GM12873 (cell line): Measurements from ENCODE around the gene HLA-DMA.
A peak's percentile ranks its signal among the peaks of the same experiment; 100 is the strongest.

Source experiments
- TF ChIP-seq, protein P1 (sequence below): IDR thresholded peaks from 2 replicates; pipeline ENCODE4 v1.5.1; 2012; ENCODE audit warnings: low read depth, mild to moderate bottlenecking, moderate library complexity, low read length, control low read depth; ENCODE audit not compliant: insufficient read depth; ENCODE audit errors: missing control alignments

HLA-DMA gene

DNA sequence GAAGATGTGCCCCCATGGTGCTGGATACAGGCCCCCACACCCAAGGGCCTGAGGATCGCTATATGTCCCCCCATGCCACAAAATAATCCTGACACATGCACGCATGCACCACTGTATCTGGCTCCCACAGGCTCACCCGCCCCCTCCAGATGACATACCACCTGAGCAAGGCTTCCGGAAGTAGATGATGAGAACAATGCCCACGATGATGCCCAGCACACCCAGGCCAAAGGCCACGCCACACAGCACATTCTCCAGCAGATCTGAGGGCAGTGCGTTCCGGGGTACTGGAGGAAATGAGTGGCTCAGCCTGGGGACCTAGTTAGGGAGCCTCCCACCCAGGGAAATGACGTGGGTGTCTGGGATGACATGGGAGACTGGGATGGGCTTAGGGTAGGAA is 3.8 kb downstream of the HLA-DMA start:
- TF ChIP-seq, protein P1, sequence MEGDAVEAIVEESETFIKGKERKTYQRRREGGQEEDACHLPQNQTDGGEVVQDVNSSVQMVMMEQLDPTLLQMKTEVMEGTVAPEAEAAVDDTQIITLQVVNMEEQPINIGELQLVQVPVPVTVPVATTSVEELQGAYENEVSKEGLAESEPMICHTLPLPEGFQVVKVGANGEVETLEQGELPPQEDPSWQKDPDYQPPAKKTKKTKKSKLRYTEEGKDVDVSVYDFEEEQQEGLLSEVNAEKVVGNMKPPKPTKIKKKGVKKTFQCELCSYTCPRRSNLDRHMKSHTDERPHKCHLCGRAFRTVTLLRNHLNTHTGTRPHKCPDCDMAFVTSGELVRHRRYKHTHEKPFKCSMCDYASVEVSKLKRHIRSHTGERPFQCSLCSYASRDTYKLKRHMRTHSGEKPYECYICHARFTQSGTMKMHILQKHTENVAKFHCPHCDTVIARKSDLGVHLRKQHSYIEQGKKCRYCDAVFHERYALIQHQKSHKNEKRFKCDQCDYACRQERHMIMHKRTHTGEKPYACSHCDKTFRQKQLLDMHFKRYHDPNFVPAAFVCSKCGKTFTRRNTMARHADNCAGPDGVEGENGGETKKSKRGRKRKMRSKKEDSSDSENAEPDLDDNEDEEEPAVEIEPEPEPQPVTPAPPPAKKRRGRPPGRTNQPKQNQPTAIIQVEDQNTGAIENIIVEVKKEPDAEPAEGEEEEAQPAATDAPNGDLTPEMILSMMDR: no peak

DNA sequence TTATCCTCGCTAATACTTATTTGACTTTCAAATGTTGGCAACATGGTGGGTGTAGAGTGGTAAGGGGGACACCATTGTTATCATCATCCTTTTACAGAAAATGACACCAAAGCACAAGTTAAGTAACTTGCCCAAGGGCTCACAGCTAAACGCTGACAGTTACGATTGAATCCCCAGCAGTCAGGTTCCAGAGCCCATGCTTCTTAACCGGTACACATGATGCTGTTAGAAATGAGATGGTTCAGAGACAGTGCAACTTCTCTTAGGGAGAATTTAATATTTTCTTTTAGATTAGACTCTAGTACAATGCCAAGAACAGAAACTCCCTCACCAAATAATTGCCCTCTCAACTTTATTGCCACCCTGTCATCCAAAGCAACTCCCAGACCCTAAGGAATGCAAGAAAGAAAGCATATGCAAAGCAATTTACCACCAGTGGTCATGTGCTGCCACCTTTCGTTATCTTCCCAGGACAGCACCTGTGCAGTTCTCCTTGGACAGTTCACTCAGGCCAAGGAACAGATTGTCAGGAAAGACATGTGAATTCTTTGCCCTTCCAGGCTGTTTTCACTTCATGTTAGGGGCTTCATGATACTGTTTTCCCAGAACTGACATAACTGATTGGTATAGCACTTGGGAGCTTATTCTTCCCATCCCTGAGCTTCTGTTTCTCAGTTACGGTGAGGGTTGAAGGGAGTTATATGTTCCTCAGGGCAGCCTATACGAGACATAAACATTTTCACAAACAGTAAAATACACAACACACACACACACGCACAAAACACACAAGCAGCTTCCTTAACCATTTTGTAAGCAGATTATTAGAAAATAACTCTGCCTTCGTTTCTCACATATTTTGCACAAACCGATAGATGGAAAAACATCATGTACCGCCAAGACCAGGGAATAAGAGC is 5.1 kb downstream of the HLA-DMA start:
- TF ChIP-seq, protein P1: peak; percentile 78

DNA sequence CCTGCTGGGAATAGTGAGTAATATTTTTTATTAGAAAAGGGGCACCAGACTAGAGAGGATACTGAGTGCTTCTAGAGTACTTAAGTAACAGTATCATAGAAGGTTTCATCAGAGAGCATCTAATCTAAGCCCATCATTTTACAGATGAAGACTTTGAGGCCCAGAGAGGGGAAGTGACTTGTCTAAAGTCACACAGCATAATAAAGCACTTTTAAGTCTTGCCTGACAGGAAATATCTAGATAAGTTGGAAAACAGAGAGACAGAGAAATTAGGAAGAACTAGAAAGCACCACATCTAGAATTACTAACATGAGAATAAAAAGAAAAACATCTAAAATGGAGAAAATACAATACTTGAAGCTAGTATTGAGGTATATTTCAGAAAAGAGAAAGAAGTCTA is 6.0 kb downstream of the HLA-DMA start:
- TF ChIP-seq, protein P1: no peak

DNA sequence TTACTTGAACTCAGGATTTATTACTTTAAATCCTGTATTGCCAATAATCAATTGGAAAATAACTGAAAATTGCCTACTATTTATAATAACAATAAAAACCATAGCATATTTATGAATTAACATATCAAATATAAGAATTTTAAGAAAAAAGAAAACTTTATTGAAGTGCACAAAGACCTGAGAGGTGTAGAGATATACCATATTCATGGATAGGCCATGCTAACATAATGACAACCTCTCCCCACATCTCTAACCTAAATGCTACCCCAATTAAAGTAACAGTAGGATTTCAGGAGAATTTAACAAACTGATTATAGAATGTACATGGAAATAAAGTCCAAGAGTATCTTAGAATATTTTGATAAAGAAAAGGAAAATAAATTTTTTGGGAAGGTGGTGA is 6.9 kb downstream of the HLA-DMA start:
- TF ChIP-seq, protein P1: no peak

DNA sequence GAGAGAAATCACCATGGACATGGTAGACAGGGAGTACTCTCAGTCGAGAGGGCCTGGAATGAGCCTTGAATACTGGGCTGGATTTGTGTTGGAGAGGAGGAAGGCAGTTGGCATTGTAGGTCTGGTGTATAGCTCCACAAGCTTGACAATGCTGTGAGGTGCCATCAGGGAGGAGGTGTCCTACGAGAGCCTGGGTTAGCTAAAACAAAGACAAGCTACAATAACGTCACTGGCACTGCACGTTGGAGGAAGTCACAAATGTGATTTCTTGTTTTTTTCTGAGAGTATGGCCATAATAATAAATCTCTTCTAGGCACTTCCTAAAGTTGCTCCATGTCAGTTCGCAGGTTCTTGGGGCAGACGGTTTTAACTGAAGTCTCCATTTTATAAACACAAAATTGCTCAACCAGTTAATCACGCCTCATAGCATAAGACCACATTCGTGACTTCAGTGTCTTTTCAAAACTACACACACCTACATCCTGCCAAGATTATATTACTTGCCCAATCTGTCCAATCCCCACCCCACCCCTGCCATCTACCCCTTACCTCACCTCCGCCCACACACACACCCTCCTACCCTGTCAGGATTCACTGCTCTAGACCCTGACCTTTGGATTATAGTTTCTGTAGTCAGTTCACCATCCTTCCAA is 7.7 kb downstream of the HLA-DMA start:
- TF ChIP-seq, protein P1: no peak

DNA sequence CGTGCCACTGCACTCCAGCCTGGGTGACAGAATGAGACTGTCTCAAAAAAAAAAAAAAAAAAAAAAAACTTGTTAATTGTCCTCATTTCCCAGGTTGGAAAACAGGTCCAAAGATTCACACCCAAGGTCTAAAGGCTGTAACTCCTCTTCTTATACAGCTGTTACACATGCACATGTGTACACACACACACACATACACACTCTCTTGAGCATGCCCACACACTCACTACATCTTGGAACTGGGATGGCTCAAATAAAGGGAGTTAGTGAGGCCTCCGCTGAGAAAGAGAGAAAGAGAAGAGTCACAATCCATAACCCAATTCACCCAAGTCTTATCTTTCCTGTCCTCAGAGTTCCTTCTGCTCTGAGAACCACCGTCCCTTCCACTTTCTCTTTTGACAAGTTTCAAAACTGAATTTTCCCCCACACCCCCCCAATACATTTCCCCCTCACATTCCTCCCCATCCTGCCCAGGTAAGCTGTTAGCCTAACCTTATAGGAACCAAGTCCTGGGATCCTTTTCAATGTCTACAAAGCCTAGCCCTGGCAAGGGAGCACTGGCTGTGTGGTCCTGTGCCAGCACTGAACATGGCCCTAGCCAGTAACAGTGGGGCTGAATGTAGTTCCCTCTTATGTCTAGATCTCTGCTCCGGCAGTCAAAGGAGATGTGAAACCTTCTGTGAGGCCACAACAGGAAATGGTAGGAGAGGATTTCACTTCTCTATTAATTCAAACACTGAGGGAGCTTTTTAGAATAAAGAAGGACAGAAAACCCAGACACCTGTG is 8.8 kb downstream of the HLA-DMA start:
- TF ChIP-seq, protein P1: no peak
